ENCODE data around the gene FAM156A.
"Not testable (repeated sequence)": the region's sequence is repeated elsewhere in the genome, so short reads cannot be mapped to it uniquely, and the experiment has no call there.

Gene FAM156A, protein sequence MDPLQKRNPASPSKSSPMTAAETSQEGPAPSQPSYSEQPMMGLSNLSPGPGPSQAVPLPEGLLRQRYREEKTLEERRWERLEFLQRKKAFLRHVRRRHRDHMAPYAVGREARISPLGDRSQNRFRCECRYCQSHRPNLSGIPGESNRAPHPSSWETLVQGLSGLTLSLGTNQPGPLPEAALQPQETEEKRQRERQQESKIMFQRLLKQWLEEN

DNA sequence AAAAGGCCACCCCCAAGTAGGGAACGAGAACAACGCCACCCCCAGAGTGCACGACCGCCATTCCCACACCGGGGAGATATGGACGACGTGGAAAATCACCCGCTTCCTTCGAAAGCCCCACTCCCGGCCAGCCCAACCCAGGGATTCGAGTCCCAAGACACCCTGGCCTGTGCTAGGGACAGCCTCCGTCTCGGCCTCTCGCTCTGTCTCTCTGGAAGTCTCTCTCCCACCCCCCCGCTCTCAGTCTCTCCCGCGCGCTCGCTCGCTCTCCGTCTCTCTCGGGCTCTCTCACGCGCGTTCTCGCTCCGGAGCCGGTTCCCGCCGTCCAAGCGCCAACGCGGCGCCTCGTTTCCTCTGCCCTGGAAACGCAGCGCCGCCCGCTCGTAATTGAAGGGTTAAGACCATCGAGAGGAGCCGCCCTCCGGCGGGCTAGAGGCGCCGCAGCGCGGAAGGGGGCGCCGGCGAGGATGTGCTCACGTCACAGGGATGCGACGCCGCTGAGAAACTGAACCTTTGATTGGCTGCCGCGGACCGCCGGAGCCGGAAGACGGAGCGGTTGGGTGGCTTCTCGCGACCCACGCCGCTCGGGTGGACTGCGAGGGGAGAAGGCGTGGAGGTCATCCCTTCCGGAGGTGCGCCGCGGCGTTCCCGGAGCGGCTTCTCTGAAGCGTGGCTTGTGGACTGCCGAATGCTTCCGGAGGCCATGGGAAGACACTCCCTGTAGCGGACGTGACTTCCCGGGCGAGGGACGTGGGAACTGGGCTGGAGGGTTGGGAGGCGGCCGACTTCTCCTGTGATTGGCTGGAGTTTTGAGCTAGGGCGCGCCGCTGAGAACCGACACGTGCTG lies at the start of gene FAM156A:
Gene FAM156A (minus strand): TSS at position 406 of the 847 bp plus-strand sequence. CDS start 9,930 bp downstream, outside the sequence.
- DNase-seq (ENCODE audit: low read depth): not testable (repeated sequence)

DNA sequence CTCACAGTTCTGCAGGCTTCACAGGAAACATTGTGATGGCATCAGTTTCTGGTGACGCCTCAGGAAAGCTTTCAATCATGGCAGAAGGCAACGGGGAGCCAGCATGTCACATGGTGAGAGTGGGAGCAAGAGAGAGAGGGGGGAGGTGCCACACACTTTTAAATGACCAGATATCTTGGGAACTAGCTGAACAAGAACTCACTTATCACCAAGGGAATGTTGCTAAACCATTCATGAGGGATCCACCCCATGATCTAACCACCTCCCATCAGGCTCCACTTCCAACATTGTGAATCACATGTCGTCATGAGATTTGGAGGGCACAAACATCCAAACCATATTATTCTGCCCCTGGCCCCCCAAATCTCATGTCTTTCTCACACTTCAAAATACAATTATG lies 47.0 kb upstream of the FAM156A start:
- DNase-seq (ENCODE audit: low read depth): no peak

DNA sequence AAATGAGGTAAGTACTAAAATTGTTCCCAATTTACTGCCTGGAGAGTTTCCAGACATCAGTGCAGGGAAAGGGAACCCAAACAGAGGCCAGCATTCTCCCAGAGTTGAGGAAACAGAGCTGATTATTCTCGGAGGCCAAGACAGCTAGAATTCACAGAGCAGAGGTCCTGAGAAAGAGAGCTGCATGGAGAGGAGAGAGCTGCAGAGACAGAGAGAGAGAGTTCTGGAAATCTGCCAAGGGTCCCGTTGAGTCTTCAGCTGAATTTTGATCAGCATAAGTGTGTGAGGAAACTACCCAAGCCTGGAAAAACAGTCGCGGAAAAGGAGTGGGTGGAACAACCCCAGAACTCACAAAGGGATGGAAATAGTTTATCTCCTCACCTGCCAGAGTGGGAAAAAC lies 46.5 kb upstream of the FAM156A start:
- no peak for DNase-seq (ENCODE audit: low read depth)

DNA sequence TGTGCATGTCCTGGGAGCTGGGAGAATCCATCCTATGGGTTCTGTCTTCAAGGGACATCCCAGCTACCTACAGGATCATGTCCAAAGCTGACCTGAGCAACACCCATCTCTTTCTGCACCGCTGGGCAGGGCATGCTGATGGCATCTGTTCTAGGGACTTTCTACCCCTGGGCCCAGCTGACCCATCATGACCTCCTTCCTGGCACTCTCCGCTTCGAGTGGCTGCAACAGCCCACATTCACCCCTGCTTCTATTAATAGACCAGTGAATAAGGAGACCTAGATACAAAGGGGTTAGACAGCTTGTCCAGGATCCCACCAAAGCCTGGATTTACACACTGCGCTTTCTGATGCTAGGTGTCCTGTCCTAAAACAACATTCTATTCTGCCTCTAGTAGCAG lies 45.7 kb upstream of the FAM156A start:
- DNase-seq (ENCODE audit: low read depth): no peak

DNA sequence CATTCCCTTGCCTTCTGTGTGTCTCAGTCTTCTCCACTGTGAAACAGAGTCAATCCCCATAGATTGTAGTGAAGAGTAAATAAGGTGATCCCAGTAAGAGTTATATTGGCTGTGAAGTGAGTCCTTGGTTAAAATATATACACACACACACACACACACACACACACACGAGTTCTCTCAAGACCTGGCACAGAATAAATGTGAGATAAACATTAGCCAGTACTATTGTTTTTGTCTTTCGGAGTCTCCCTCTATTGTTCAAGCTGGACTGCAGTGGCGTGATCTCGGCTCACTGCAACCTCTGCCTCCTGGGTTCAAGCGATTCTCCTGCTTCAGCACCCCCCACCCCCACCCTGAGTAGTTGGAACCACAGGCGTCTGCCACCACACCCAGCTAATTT lies 44.8 kb upstream of the FAM156A start:
- no peak for DNase-seq (ENCODE audit: low read depth)

DNA sequence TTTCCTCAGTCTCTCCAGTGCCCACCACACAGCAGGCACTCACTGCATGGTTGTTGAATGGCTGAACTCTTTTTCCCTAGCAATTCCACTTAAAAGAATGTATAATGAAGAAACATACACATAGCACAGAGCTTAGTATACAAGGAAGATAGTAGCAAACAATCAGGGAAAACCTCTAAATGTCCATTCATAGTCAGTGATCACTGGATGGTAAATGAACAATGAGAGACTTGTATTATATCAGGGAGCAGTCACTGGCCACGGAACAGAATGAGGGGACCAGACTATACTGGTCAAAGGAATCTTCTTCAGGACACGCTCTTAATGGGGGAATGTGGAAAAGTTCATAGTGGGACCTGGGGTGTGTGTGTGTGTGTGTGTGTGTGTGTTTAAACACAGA lies 43.6 kb upstream of the FAM156A start:
- no peak for DNase-seq (ENCODE audit: low read depth)

DNA sequence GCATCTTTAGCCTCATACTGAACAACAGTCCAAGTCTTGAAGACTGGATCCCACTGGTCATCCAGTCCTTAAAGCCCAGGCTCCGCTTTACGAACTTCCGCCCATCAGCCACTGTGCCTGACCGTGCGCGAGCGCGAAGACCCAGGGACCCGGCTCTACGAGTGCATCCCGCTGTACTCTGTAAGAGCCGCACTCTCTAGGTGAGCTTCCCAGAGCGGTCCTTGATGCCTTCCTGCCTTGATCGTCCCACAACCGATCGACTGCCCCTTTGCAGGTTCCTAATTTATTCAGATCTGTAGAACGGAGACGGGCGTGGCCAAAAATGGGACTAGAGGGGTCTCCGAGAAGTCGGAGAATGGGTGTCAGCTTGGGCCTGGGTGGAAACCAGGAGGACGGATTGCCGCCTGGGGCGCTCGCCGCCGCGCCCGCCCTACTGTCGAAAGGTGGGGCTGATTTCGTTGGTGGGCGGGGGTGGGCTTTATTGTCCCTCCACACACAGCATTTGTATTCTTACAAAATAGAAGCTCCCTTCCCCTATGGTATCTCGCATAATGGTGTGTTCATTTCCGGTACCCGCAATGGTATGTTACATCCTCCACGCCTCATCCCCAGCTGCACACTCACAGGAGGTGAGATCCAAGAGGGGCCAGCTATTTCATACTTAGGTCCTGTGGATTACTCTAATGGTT lies 42.3 kb upstream of the FAM156A start:
- no peak for DNase-seq (ENCODE audit: low read depth)

DNA sequence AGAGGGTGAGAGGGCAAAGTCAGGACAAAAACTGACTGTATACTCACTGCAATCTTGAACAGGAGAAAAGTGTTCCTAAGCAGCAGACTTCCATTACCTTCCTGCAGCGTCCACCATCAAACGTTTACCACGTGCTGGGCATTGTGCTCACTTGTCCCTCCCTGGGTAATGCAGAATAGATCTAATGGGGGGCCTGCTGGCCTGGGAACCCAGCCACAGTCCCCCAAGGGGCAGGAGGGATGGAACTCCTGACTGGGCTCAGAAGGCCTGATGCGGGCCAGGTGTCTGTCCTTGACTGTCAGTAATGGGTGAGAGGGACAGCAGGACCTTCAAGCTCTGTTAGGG lies 37.6 kb upstream of the FAM156A start:
- DNase-seq (ENCODE audit: low read depth): no peak

DNA sequence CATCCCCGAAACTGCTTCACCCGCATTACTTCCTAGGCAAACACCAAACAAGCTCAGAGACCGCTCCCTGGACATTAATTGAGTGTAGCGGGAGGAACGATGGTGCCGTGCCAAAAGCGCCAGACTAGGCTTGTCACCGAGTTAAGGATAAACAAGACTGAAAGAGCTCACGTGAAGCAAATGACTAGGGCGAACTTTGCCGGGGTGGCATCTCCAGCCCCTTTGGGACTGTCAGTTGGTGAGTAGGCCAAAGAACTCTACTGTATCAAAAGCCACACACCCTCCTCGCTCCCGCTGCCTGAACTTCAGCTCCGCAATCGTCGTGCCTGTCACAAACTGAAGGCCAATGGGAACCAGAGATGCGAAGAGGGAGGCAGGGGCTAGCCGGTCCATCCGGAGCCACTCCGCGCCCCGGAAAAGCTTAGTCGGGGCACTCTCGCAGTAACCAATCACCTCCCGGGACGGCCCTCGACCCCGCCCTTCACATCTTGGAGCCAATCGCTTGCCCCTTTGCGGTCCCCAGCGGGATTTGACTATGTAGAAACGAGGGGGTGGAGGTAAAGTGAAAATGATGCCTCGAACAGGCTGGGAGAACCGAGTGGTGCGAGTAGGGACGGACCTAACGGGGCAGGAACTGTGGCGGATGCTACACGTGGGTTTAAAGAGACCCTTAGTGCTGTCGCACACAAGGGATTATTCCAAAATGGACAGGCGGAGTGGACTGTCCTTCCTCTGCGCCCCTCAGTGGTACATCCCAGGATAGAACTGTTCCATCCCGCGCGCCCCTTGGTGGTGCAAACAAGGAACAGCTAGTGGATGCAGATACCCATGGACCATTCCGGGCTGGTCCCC lies 37.0 kb upstream of the FAM156A start:
- DNase-seq (ENCODE audit: low read depth): peak; percentile 82

DNA sequence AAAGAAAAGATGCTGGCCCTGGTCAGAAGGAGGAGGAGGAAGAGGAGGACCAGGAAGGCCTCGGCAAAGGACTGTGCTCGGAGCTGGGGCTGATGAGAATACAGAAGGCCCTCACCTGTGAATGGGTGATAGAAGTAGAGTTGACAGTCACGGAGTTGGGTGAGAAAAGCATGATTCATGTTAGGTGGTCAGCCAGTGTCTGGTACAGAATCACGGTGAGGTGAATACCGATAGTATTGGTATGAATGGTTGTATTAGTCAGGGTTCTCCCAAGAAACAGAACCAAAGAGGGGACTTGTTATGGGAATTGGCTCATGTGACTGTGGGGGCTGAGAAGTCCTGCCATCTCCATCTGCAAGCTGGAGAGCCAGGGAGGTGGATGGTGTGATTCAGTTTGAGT lies 32.5 kb upstream of the FAM156A start:
- DNase-seq (ENCODE audit: low read depth): no peak

DNA sequence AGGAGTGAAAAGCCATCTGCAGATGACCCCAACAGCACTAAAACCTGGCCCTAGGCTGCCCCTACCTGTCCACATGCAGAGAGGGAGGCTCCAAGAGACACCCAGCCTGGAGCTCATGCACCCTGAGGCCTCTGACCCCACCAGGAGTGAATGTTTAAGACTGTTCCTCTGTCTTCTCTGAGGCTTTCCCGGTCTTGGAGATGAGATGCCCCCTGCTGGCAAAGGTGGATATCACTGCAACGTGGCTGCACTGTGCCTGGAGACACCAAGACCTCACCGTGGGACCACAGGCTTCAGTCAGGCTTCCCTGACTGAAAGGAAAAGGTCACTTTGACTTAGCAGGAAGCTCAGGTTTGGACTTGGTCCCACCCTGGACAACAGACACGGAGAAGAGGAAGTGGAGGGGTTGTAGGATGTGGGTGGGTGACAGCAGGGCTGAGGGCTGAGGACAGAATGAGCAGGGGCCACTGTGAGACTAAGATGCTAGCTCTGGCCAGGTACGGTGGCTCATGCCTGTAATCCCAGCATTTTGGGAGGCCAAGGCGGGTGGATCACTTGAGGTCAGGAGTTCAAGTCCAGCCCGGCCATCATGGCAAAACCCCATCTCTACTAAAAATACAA lies 31.8 kb upstream of the FAM156A start:
- DNase-seq (ENCODE audit: low read depth): peak; percentile 20

DNA sequence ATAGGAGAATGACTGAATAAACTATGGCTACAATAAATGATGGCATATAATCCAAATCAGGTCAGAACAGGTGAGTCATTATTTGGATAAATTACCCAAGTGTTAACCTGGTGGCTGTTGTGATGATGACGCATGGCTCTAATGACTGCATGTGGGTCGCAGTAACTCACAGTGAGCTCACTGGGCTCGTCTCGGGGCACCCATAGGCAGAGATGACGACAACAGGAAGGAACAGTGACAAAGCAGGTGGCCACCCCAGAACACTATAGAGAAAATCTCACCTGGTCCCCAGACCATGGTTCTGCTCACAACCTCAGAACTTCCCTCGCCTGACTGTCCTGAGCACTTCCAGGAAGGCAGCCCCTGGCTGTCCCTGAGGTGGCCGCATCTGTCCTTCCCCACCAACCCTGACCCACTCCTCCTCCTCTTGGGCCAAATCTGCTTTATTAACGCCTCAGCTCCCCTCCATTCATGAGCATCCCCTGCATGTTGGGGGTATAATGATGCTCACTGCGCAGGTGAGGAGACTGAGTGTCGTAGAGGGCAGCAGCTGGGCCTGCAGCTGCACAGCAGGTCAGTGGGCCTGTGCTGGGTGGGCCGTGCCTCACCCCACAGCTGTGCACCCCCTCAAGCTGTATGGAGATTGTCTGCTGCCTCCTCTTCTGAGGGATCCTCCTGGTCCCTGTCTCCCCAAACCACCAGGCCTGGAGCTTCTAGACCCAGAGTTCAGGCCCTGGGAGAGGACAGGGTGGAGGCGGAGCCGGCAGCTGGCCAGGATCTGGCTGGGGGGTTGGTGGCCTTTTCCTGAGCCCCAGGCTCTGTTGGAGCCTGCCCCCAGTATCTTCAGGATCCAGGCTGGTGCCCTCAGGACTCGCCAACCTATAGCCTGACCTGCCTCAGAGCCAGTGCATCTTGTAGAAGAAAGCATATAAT lies 30.9 kb upstream of the FAM156A start:
- DNase-seq (ENCODE audit: low read depth): no peak

DNA sequence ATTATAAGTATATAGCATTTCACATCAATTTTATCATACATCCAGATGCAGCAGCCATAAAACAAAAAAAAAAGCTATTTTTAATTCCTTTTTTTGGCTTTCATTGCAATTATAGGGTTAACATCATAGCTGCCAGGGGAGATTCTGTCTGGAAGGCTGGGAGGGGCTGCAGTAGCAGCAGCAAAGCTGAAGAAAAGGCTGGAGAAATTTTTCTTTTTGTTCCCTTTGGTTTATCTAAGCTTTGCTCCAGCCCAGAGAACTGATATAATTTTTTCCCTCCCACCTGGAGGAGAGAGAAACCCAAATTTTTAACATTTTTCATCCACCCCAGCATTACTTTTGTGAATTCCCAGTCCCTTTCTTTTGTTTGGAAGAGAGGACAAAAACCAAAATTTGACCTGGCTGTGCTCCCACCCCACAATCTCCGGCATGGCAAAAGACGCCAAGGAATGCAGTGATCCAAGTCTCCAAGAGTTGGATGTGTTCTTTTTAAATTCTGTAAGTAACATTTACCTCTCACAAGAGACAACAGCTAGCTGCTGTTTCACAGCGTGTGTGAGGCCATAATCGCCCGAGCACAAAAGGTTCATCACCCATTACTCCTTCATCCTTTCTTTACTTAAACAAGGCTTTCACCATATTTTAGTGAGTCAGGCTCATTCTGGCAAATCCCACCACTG lies 25.1 kb upstream of the FAM156A start:
- DNase-seq (ENCODE audit: low read depth): no peak

DNA sequence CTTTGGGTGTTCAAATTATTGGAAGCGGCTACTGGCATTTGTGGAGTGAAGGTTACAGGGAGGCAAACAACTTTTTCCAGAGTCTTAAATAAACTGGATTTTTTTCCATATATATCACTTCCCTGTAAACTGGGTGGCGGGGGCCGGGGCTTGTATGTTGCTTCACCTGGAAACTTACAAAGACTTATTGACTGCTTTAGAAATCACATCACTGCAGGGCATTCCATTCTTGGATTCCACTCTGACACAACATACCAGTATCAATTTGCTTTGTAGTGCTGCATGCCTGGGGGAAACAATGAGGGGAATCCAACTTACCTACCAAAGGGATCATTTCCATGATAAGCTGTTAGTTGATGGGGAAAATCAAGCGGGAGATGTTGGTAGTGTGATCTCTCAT lies 21.7 kb upstream of the FAM156A start:
- no peak for DNase-seq (ENCODE audit: low read depth)

DNA sequence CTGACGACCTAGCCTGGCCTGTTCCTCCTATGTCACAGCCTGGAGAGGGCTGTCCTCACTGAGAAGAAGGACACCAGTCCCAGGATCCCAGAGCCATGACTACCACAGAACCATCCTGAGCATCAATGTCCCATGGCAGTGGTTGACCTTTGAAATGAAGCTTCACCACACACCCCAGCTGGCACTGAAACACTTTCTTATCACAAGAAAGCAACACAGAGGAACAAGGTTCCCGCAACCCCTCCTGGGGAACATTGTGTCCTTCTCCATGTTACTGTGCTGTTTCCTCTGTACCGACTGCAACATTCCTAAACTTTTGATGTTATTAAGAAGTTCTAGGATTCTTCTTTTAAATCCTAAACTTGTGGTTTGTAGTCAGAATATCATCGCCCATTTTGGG lies 21.2 kb upstream of the FAM156A start:
- no peak for DNase-seq (ENCODE audit: low read depth)

DNA sequence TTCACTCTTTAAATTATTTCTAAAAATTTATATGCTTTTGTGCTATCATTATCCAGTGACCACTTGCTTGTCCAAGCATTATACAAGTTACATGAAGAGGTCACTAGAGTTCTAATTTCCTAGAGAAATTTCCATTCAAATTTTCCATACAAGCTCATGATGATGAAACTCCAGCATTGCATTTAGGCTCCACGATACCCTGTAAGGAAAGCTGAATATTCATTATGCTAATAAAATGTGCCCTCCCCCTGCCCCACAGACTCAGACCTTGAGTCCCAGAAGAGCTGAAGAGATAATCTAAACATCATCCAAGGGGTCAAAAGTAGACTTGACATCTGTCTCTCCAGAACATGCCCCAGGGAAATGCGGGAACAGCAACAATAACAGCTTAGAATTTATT lies 19.6 kb upstream of the FAM156A start:
- no peak for DNase-seq (ENCODE audit: low read depth)

DNA sequence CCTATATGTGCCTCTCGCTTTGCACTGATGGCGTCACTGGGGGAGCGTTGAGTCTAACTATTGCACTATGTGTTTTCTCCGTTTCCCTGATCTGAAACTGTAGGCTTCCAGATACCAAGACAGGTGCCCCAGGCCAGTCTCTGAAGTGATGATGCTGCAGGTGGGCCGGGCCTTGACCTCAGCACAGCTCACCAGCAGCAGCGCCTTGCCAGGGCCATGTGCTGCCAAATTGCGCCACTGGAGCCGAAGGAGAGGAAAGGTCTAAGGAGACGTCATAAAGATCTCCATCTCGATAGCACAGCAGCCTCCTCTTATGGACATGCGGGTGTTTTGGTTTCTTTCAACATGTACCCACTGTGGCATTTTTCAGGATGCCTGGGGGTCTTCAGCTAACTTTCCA lies 17.3 kb upstream of the FAM156A start:
- DNase-seq (ENCODE audit: low read depth): not testable (repeated sequence)

DNA sequence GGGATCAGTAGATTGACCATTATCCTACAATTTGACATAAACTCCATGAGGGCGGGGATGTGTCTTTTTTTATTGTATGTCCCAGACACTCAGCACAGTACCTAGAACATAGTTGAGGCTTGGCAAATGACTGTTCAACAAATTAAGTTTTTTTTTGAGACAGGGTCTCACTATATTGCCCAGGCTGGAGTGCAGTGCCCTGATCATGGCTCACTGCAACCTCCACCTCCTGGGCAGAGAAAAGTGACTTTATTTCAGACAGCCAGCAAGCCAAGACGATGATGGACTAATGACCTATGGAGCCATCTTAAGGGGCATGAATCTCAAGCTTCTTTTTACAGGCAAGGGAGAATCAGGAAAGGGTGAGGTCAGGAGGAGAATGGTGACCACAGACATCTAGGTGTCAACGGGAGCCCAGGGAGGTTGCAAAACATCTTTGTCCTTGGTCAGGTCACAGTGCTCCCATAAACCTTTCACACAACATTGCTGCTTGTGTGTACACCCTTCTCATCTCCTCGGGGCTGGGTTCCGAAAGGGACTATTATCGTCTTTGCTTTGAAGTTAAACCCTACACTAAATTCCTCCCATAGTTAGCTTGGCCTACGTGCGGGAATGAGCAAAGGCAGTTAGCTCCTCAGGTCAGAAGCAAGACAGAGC lies 16.1 kb upstream of the FAM156A start:
- DNase-seq (ENCODE audit: low read depth): not testable (repeated sequence)

DNA sequence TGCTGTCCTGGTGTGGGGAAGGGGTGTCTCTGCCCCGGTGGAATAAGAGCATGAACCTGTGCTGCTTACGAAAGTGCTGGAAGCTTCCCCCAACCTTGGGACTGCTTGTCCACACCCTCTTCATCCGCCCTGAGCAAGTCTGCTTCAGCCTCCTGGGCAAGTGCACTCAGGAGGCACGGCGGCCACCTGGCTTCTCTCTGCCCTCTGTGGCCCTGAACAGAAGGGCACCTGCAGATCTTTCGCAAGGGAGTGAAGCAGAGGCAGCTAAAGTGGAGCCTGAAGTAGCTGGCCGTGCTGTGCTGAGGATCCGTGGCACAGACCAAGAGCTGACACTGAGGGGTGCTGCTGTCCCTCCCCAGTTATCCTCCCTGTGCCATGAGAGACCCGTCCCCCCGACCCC lies 9.6 kb upstream of the FAM156A start:
- not testable (repeated sequence) for DNase-seq (ENCODE audit: low read depth)
